Sigmoid colon (tissue), 4 donors: Measurements from ENCODE around the gene VPS13D.

ENCODE experiments used
- EP300 ChIP-seq, 4 donors: sonication (generic); formaldehyde crosslinking; IDR thresholded peaks; one replicate each; pipeline ENCODE4 v1.6.1; 2017; ENCODE audit warnings: antibody characterized with exemption in 4 of 4
- POLR2A ChIP-seq, 2 donors: fragments of 450-650 bp; IDR thresholded peaks; one replicate each; pipeline ENCODE4 v1.6.1; 2016; ENCODE audit warnings: antibody characterized with exemption in 2 of 2, mild to moderate bottlenecking in 2 of 2, moderate library complexity in 2 of 2

DNA sequence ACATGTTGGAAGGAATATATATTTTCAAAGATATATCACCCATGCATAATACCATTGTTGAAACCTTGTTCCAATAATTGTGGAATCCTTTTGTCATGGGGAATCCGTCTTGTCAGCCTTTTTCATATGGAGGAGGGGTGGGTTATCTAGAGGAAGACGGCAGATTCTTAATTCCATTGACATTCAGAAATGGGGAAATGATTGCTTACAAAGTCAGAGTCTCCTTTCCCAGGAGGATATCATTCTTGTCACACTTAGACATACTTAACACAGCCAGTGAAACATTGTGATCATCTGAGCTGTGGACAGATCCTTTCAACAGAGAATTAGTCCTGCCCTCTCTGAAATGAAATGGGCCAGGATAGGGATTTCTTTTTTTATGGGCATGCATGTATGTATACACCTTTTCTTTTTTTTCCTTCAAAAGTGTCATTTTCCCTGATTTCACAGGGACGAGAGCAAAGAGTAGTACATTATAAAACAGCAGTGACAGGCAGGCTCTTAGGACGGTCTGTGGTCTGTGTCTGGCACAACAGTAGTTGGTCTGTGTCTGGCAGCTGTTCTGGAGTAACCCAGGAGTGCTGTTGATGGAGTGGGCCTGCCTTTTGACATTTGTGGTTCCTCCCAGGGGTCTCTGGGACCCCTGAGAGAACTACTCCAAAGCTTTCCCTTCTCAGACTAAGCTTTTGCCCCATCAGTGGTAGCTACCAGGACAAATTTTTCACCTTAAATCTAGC is 50.1 kb downstream of the VPS13D start:
- no peak for TF ChIP-seq EP300 (IDR thresholded peaks at IDR 0.05)
- TF ChIP-seq POLR2A (IDR thresholded peaks at IDR 0.05) = no peak
